HL-60 (cell line): Measurements from ENCODE around the gene HADH.

Experiments
- DNase-seq, 2 experiments: peaks; one replicate each; pipeline ENCODE4 v3.0.0-alpha.2; 2010 to 2020; ENCODE audit warnings: low read depth in 1 of 2, low spot score in 1 of 2
- H3K27ac ChIP-seq: fragments of 250-450 bp; sonication (Bioruptor Pico); replicated peaks from 2 replicates; pipeline ENCODE4 v1.5.1; 2020; ENCODE audit warnings: mild to moderate bottlenecking, moderate library complexity
- H3K27me3 ChIP-seq: fragments of 250-450 bp; sonication (Bioruptor Pico); 2 replicates; pipeline ENCODE4 v1.5.1; 2021; ENCODE audit warnings: mild to moderate bottlenecking, moderate library complexity; ENCODE audit not compliant: insufficient read depth, poor library complexity, severe bottlenecking
- H3K4me3 ChIP-seq: replicated peaks from 2 replicates; pipeline ENCODE4 v1.5.1; 2011; ENCODE audit warnings: mild to moderate bottlenecking, control low read depth, low read length; ENCODE audit not compliant: insufficient read depth
- GABPA ChIP-seq: IDR thresholded peaks from 2 replicates; pipeline ENCODE4 v1.6.1; 2012; ENCODE audit warnings: low read depth
- POLR2AphosphoS5 ChIP-seq: IDR thresholded peaks from 2 replicates; pipeline ENCODE4 v1.6.1; 2012; ENCODE audit warnings: low read depth
- SPI1 ChIP-seq: IDR thresholded peaks from 2 replicates; pipeline ENCODE4 v1.6.1; 2012; ENCODE audit warnings: low read depth, mild to moderate bottlenecking, borderline replicate concordance
- TF ChIP-seq, protein P1 (sequence below): IDR thresholded peaks from one replicate; pipeline ENCODE4 v1.5.1; 2011; ENCODE audit warnings: low read length, control low read depth, inconsistent platforms; ENCODE audit not compliant: insufficient read depth
- TF ChIP-seq, protein P2 (sequence below): IDR thresholded peaks from 2 replicates; pipeline ENCODE4 v1.6.1; 2012; ENCODE audit warnings: low read depth; ENCODE audit not compliant: insufficient replicate concordance

HADH gene

DNA sequence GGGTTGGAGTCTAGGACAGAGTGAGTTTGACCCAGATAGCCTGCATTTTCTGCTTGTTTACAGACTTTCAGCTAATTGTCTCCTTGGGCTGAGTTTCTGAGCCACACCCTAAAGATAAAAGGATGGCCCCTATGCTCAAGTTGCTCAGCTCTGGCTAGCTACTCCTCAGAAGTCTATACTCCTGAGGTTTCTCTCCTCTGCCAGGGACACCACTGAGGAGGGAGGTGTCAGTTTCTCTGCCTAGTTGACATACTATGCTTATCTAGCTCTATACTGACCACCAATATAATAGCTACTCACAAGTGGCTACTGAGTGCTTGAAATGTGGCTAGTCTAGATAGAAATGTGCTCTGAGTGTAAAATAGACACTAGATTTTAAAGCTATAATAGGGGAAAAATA lies 23.6 kb downstream of the HADH start:
- H3K4me3 ChIP-seq: no peak overlapping the region
- no peaks in the 10 kb centered on the region for H3K27me3 ChIP-seq
- DNase-seq: no peak
- no peak for TF ChIP-seq SPI1
- TF ChIP-seq, protein P1, sequence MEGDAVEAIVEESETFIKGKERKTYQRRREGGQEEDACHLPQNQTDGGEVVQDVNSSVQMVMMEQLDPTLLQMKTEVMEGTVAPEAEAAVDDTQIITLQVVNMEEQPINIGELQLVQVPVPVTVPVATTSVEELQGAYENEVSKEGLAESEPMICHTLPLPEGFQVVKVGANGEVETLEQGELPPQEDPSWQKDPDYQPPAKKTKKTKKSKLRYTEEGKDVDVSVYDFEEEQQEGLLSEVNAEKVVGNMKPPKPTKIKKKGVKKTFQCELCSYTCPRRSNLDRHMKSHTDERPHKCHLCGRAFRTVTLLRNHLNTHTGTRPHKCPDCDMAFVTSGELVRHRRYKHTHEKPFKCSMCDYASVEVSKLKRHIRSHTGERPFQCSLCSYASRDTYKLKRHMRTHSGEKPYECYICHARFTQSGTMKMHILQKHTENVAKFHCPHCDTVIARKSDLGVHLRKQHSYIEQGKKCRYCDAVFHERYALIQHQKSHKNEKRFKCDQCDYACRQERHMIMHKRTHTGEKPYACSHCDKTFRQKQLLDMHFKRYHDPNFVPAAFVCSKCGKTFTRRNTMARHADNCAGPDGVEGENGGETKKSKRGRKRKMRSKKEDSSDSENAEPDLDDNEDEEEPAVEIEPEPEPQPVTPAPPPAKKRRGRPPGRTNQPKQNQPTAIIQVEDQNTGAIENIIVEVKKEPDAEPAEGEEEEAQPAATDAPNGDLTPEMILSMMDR: no peak
- TF ChIP-seq POLR2AphosphoS5: no peak
- TF ChIP-seq GABPA: no peak
- TF ChIP-seq, protein P2, sequence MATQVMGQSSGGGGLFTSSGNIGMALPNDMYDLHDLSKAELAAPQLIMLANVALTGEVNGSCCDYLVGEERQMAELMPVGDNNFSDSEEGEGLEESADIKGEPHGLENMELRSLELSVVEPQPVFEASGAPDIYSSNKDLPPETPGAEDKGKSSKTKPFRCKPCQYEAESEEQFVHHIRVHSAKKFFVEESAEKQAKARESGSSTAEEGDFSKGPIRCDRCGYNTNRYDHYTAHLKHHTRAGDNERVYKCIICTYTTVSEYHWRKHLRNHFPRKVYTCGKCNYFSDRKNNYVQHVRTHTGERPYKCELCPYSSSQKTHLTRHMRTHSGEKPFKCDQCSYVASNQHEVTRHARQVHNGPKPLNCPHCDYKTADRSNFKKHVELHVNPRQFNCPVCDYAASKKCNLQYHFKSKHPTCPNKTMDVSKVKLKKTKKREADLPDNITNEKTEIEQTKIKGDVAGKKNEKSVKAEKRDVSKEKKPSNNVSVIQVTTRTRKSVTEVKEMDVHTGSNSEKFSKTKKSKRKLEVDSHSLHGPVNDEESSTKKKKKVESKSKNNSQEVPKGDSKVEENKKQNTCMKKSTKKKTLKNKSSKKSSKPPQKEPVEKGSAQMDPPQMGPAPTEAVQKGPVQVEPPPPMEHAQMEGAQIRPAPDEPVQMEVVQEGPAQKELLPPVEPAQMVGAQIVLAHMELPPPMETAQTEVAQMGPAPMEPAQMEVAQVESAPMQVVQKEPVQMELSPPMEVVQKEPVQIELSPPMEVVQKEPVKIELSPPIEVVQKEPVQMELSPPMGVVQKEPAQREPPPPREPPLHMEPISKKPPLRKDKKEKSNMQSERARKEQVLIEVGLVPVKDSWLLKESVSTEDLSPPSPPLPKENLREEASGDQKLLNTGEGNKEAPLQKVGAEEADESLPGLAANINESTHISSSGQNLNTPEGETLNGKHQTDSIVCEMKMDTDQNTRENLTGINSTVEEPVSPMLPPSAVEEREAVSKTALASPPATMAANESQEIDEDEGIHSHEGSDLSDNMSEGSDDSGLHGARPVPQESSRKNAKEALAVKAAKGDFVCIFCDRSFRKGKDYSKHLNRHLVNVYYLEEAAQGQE: no peak
- H3K27ac ChIP-seq: no peak overlapping the region

DNA sequence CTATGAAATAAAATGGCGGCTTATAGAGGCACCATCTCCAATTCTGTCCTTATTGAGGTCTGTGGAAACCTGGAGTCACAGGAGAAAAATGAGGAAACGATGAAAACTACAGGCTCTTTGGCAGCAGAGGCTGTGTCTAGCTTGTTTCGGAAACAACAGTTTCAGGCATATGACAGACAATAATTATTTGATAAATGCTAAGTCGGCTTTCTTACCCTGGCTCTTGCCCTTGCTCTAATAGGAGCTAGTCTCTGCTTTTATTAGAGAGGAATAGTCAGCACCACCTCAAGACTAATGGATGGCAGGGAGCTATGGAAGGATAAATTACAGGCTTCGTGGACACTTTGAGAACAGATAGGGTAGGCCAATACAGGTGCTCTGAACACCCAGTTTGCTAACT lies 24.3 kb downstream of the HADH start:
- no peak for DNase-seq
- TF ChIP-seq GABPA (no peak), POLR2AphosphoS5 (no peak), SPI1 (no peak)
- TF ChIP-seq, protein P1: no peak
- TF ChIP-seq, protein P2: no peak
- Histone ChIP-seq H3K4me3 (no peak overlapping the region), H3K27me3 (no peaks in the 10 kb centered on the region), H3K27ac (no peak overlapping the region)

DNA sequence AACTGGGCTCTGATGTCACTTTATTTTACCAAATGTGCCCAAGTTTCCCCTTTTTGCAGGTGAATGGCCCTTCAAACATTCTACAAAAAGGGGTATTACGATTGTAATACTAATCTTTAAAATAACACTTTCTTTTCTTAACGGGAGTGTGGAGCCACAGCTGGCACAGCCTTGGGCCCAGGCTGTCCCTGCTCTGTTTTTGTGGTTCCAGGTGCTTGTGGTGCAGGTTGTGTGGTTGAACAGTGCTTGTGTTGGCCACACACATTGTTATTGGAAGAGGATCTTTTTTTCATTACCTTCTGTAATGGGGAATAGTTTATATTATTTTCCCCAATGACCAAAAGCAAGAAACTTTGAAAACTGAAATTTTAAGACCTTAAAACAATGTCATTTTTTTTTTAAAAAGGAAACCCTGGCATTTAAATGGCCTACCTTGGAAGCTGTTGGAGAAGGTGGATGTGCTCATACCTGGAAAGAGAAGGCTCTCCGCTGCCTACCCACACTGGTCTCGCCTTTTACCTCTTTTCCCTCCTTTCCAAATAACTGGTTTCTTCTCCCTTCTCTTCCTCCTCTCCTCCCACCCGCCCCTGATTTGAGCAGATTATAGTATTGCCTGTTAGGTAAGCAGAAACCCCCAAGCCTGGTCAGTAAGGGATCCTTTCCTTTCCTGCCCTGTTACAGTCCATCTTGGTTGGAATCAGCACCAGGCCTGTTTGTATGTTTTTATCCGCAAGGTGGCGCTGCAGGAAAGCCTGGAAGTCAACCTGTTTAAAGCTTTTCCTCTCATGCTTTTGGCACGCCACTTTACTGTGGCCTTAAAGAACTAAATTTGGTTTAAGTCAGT lies 28.6 kb downstream of the HADH start:
- DNase-seq: peak; percentile 59 to 70
- H3K27me3 ChIP-seq: no peaks in the 10 kb centered on the region
- TF ChIP-seq POLR2AphosphoS5: no peak
- TF ChIP-seq, protein P1: peak; percentile 66

DNA sequence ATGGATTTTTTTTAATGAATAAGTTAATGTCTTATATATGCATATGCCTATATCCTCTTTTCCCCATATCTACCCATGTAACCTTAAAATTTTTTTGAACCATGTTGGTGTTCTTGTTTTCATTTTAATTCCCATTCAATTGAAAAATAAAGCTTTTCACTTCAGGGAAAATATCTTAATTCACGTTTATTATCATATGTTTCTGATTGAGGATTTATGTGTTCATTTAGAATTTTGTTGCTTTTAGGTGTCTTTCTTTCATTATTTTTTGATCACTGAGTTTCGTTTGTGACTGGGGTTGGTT lies 29.1 kb downstream of the HADH start:
- TF ChIP-seq GABPA (no peak), SPI1 (no peak), POLR2AphosphoS5 (no peak)
- TF ChIP-seq, protein P1: no peak
- TF ChIP-seq, protein P2: no peak
- Histone ChIP-seq H3K27me3 (no peaks in the 10 kb centered on the region), H3K4me3 (no peak overlapping the region), H3K27ac (no peak overlapping the region)
- DNase-seq: no peak

More for the DNA sequence above, 28.6 kb downstream of the HADH start:
- Histone ChIP-seq H3K27ac (no peak overlapping the region), H3K4me3 (no peak overlapping the region)
